H1 (cell line): ENCODE data around the gene PCYT2. TPM values are rescaled to one million over a fixed set of nuclear protein-coding genes. Genes with fewer than 3 reads are reported as not detected.

ENCODE experiments used
- EZH2 ChIP-seq: fragments of 200-600 bp; sonication (generic); IDR thresholded peaks from 2 replicates; pipeline ENCODE4 v1.7.1; 2012; ENCODE audit warnings: low read depth, mild to moderate bottlenecking, moderate library complexity, low read length, inconsistent platforms; ENCODE audit not compliant: severe bottlenecking
- KDM4A ChIP-seq: IDR thresholded peaks from one replicate; pipeline ENCODE4 v1.7.1; 2012; ENCODE audit warnings: low read depth, mild to moderate bottlenecking, moderate library complexity, low read length, inconsistent platforms; ENCODE audit not compliant: severe bottlenecking
- PHF8 ChIP-seq: fragments of 200-600 bp; sonication (generic); conservative IDR thresholded peaks from 2 replicates; pipeline ENCODE4 v1.7.1; 2012; ENCODE audit warnings: low read depth, mild to moderate bottlenecking, inconsistent platforms, low read length, moderate library complexity
- TAF1 ChIP-seq: IDR thresholded peaks from 2 replicates; pipeline ENCODE4 v1.6.1; 2011; ENCODE audit warnings: mild to moderate bottlenecking, low read depth, low read length
- polyA plus RNA-seq, 7 experiments: library from polyadenylated mRNA; depleted of rRNA in 3 of 7; stranded (reverse) in 5 of 7; unstranded in 2 of 7; fragments of >200 nt in 5 of 7; fragments of 200-250 nt in 2 of 7; gene quantifications; 1 replicate in 5 of 7; 2 replicates in 1 of 7; 4 replicates in 1 of 7; pipeline versions ENCODE4 v1.2.1 to v1.2.3, GENCODE V29; 2011 to 2013; ENCODE audit warnings: missing spikeins in 2 of 7, mixed read lengths in 2 of 7
- total RNA-seq: library from RNA; stranded (reverse); fragmentation: NEBNext Ultra II Directional; extraction: Animal tissue kit (Norgen Biotek cat#: 25700); gene quantifications from 2 replicates; pipeline ENCODE4 v1.2.1, GENCODE V29; 2021
- TF ChIP-seq, protein P1 (sequence below): fragments of 300-600 bp; sonication (generic); IDR thresholded peaks from 2 replicates; pipeline ENCODE4 v1.7.1; 2012; ENCODE audit warnings: low read length, moderate library complexity, mild to moderate bottlenecking, inconsistent platforms; ENCODE audit not compliant: insufficient replicate concordance

PCYT2 gene
- total and polyA plus RNA-seq, 2 of the 8 experiments (the other 6 are each of a cell fraction or from before 2014, with no cell fraction given), result 29.9 to 31.3 TPM

DNA sequence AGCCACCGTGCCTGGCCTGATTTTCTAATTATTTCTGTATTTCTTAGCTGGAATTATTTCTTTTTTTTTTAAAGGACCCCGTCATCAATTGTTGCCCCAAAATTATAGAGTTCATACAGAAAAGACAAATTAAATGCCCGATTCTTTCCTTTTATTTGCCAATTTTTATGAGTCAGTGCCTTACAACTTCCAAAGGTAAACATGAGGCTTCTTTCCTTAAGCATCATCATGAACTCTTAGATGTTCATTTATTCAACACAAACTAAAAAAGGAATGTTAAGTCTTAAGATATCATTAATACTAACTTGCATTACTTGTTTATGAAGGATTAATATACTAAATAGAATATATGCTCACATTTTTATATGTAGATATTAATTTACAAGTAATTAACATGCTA lies 32.9 kb downstream of the PCYT2 start (continued):
- TF ChIP-seq, protein P1, sequence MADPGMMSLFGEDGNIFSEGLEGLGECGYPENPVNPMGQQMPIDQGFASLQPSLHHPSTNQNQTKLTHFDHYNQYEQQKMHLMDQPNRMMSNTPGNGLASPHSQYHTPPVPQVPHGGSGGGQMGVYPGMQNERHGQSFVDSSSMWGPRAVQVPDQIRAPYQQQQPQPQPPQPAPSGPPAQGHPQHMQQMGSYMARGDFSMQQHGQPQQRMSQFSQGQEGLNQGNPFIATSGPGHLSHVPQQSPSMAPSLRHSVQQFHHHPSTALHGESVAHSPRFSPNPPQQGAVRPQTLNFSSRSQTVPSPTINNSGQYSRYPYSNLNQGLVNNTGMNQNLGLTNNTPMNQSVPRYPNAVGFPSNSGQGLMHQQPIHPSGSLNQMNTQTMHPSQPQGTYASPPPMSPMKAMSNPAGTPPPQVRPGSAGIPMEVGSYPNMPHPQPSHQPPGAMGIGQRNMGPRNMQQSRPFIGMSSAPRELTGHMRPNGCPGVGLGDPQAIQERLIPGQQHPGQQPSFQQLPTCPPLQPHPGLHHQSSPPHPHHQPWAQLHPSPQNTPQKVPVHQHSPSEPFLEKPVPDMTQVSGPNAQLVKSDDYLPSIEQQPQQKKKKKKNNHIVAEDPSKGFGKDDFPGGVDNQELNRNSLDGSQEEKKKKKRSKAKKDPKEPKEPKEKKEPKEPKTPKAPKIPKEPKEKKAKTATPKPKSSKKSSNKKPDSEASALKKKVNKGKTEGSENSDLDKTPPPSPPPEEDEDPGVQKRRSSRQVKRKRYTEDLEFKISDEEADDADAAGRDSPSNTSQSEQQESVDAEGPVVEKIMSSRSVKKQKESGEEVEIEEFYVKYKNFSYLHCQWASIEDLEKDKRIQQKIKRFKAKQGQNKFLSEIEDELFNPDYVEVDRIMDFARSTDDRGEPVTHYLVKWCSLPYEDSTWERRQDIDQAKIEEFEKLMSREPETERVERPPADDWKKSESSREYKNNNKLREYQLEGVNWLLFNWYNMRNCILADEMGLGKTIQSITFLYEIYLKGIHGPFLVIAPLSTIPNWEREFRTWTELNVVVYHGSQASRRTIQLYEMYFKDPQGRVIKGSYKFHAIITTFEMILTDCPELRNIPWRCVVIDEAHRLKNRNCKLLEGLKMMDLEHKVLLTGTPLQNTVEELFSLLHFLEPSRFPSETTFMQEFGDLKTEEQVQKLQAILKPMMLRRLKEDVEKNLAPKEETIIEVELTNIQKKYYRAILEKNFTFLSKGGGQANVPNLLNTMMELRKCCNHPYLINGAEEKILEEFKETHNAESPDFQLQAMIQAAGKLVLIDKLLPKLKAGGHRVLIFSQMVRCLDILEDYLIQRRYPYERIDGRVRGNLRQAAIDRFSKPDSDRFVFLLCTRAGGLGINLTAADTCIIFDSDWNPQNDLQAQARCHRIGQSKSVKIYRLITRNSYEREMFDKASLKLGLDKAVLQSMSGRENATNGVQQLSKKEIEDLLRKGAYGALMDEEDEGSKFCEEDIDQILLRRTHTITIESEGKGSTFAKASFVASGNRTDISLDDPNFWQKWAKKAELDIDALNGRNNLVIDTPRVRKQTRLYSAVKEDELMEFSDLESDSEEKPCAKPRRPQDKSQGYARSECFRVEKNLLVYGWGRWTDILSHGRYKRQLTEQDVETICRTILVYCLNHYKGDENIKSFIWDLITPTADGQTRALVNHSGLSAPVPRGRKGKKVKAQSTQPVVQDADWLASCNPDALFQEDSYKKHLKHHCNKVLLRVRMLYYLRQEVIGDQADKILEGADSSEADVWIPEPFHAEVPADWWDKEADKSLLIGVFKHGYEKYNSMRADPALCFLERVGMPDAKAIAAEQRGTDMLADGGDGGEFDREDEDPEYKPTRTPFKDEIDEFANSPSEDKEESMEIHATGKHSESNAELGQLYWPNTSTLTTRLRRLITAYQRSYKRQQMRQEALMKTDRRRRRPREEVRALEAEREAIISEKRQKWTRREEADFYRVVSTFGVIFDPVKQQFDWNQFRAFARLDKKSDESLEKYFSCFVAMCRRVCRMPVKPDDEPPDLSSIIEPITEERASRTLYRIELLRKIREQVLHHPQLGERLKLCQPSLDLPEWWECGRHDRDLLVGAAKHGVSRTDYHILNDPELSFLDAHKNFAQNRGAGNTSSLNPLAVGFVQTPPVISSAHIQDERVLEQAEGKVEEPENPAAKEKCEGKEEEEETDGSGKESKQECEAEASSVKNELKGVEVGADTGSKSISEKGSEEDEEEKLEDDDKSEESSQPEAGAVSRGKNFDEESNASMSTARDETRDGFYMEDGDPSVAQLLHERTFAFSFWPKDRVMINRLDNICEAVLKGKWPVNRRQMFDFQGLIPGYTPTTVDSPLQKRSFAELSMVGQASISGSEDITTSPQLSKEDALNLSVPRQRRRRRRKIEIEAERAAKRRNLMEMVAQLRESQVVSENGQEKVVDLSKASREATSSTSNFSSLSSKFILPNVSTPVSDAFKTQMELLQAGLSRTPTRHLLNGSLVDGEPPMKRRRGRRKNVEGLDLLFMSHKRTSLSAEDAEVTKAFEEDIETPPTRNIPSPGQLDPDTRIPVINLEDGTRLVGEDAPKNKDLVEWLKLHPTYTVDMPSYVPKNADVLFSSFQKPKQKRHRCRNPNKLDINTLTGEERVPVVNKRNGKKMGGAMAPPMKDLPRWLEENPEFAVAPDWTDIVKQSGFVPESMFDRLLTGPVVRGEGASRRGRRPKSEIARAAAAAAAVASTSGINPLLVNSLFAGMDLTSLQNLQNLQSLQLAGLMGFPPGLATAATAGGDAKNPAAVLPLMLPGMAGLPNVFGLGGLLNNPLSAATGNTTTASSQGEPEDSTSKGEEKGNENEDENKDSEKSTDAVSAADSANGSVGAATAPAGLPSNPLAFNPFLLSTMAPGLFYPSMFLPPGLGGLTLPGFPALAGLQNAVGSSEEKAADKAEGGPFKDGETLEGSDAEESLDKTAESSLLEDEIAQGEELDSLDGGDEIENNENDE, result no peak
- TF ChIP-seq TAF1 (no peak), KDM4A (no peak), EZH2 (no peak), PHF8 (no peak)
